ENCODE results near the gene TMEM151B.
"Not testable (repeated sequence)": the region's sequence is repeated elsewhere in the genome, so short reads cannot be mapped to it uniquely, and the experiment has no call there.

The TMEM151B gene

DNA sequence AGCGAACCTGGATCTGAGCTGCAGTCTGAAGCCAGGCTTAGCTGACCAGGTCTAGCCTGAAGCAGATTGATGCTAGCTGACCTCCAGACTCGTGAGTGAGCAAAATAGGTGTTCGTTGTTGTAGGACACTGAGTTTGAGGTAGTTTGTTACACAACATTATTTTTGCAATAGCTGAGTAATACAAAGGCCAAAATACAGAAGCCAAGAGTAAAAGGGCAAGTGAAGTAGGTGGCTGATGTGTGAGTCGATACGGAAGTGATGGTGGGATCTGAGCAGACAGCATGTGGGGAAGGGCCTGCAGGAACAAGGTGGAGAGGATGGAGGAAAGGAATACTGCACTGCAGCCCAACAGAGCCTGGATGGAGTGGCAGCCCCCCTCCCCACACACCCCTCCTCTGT, 63.7 kb downstream of the TMEM151B start:
- no peak for DNase-seq (ENCODE audit: low read depth)

DNA sequence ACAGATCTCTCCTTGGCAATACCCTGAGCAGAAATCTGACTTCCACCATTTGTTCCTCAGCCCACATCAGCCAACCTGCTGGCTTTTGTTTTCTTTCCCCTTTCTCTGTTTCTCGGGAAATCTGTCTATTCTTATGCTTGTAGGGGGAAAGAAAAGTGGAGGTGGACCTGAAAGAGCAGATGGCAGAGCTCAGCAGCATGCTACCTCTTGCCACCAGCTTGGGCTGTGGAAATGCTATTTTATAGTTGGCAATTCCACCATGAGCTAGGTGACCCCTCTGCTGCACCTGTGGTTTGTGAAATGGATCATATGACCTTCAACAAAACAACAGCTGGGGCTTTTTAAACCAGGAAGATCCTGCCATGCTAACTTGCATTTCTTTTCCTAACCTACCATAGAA, 65.4 kb downstream of the TMEM151B start:
- no peak for DNase-seq (ENCODE audit: low read depth)

DNA sequence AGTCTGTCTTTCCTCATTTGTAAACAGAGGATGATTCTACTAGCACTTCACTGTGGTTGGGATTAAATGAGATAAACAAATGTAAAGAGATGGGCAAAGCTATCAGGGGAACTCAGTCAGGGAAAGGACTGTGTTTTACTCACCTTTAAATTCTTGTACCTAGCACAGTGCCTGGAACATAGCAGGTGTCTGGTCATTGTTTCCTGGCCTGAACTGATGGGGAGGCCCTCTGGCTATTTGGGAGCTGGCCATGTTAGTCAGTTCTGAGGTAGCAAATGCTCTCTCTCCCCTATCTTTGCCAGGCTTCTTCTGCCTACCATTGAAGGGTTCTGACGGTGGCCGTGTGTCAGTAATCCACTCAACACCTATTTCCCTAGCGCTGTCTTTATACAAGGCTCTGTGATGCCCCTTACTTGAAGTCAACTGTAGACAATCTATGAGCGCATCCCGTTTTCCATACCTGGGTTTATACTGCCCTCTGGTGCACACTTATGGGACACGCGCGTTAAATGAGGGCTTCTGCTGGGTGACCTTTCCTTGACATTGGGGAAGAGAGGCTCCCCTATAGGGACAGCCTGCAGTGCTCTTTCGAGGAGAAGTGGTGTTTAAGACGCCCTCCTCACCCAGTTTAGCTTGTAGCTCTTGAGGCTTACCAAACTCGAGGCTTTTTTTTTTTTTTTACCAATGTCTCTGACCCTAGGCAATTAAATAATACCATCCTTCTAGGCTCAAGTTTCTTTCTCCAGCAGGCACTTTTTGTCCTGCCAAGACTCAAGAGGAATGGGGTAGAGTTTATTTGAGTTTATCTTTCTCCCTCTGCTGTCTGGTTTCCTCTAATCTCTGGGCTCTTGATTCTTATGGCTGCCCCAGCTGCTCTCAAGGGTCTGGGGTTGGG, 68.2 kb downstream of the TMEM151B start:
- DNase-seq (ENCODE audit: low read depth): peak; percentile 36

DNA sequence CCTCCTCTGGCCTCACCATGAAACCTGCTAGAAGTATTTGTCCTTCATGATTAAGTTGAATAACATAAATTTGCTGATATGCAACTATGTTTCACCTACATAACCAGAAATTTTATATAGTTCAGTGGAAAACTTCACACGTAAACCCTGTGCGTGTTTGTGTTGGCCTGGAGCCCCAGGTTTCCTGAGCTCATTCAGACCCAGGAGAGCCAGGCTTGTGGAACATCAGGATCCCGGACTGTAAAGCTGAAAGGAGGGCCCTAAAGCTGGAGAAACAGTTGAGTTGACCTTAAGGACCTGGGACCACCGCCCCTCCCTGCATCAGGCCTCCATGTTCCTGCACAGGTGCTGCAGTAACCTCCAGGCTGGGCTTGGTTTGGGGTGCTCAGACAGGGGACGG, 69.1 kb downstream of the TMEM151B start:
- DNase-seq (ENCODE audit: low read depth): no peak

DNA sequence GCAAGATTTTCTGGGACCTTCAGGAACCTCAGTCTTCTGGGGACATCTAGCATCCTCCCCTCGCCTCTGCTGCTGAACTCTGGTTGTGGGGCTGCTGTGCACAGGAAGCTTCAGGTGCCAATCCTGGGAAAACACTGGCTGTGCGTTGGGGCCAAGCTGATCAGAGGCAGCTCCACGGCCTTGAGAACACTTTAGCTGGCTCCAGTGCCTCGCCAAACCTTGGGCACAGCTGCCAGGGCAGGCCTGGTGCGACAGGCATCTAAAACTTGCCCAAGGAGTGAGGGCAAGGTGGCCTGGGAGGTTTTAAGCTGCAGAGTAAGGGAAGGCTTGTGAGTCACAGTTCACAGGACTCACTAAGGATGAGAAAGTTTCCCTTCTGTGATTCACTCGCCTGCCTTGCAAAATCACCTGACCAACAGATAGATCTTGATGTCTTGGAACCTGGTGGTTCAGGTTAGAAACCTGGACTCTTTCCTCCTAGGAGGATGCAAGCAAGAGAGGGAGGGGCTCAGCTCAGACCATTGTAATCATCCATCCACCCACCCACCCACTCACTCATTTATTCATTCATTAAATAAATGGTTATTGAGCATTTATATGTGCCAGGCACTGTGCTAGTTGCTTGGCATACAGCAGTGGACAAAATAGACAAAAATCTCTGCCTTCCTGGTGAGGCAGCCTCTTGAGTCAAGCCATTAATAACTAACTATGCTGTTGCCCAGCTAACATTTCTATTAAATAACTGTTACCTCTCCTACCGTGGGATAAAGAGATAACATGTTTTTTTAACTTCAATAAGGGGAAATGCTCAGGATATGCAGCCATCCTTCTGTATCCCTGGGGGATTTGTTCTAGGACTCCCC, 69.7 kb downstream of the TMEM151B start:
- DNase-seq (ENCODE audit: low read depth): no peak

DNA sequence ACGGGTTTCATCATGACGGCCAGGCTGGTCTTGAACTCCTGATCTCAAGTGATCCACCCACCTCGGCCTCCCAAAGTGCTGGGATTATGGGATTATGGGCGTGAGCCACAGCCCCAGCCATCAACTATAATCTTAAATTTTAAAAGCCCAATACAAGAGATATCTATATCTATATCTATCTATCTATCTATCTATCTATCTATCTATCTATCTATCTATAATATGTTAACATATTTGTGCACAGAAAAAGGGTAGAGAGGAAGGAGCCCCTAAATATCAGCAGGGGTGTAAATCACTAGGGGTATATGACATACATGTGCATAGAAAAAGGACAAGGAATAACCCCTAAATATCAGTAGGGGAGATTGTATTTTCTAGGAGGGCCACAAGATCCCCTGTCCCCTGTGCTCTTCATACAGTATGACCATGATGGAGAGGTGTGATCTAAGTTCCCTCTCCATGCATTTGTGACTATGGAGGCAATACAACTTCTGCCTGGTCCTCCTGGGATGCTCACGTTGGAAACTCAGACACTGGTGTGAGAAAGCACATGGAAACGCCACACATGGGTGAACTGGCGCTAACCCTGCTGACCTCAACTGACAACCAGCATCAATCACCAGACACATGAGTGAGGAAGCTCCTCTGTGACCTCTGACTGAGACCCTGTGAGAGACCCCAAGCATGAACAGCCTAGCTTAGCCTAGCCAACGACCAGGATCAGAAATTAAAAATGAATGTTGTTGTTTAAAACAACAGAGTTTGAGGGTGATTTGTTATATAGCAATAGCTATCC, 71.0 kb downstream of the TMEM151B start:
- no peak for DNase-seq (ENCODE audit: low read depth)

DNA sequence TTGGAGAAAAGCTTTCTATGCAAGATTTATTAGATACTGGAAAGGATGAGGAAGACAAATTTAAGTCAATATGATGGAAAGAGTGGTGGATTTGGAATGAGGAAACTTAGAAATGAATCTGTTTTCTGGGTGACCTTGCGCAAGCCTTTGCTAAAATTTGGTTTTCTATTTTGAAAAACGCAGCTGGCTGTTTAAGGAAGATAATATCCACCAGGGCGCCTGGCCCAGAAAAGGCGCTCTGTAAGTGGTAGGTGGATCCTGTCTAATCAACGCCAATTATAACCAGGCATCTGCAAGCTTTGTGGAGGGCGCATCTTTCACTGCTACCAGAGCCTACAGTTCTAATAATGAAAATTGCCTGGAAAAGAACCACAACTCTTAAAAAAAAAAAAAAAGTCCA, 71.8 kb downstream of the TMEM151B start:
- DNase-seq (ENCODE audit: low read depth): no peak

DNA sequence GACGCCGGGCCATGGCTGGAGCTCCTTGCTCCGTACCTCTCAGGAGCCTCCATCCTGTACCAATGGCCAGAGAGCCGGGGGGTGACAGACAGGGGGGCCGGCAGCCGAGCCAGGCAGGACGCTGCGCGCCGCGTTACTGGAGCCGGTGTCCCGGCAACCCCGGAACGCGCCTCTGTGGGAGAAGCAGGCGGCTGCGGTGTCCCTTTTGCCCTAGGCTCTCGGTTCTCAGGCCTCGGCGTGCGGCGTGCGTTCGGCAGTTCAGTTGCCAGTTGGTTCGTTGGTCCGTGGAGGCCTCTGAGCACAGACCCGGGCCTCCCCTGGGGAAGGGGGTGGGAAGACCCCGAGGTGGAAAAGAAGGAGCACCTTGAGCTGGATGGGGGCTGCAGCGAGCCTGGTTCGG, 72.2 kb downstream of the TMEM151B start, which contains the start of gene SPATS1:
Gene SPATS1, plus strand, starts transcription at position 162 of the 400 bp plus-strand sequence. CDS start 446 bp downstream, outside the sequence.
- no peak for DNase-seq (ENCODE audit: low read depth)

DNA sequence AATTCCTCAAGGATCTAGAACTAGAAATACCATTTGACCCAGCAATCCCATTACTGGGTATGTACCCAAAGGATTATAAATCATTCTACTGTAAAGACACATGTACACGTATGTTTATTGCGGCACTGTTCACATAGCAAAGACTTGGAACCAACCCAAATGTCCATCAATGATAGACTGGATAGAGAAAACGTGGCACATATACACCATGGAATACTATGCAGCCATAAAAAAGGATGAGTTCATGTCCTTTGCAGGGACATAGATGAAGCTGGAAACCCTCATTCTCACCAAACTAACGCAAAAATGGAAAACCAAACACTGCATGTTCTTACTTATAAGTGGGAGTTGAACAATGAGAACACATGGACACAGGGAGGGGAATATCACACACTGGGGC, 76.6 kb downstream of the TMEM151B start:
- DNase-seq (ENCODE audit: low read depth): not testable (repeated sequence)

DNA sequence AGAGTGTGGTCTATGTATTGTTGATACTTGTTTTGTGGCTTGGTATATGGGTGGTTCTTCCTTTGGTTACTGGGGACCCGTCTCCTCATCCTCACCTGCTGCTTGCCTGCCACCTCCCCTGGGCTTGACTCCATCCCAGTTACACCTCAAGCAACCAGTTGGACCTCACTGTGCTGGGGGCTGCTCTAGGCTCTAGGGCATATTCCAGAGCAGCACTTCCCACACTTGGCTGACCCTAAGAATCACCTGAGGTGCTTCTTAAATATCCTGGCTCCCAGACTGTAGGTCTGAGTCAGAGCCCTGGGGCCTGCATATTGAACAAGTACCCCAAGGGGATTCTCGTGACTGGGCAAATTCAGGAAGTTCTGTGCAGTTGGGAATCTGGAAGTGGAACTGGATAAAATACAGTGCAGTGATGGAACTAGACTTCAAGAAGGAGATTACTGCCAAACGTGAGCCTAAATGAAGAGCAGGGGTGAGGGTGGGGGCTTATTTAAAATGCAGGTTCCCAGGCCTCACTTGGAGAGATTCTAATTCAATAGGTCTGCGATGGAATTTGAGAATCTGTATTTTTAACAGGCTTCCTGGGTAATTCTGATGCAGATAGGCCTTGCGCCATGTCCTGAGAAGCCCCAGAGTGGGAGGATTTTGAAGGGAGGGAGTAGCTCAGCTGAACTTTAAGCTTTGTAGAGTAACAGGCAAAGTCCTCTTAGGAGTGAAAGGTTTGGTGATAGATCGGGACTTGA, 79.8 kb downstream of the TMEM151B start:
- no peak for DNase-seq (ENCODE audit: low read depth)

DNA sequence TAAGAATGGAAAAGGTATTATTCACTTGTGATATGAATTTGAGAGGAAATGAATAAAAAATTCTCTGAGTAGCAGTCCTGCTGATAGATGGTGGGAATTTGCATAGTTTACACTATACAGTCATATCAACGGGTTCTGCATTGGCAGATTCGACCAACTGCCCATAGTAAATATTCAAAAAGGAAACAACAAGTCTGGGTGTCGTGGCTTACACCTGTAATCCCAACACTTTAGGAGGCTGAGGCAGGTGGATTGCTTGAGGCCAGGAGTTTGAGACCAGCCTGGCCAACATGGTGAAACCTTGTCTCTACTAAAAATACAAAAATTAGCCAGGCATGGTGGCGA, 80.4 kb downstream of the TMEM151B start:
- not testable (repeated sequence) for DNase-seq (ENCODE audit: low read depth)

DNA sequence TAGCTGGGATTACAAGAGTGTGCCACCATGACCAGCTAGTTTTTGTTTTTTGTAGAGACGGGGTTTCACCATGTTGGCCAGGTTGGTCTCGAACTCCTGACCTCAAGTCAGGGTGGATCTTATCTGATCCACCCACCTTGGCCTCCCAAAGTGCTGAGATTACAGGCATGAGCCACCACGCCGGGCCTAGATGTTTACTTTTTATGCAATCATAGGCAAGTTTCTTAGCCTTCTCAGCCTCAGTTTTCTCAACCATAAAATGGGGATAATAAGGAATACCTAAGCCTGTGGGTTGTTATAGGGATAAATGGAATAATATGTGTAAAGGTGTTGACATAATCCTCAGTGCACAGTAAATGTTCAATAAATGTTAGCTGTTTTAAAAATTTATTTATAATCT, 82.0 kb downstream of the TMEM151B start:
- no peak for DNase-seq (ENCODE audit: low read depth)

DNA sequence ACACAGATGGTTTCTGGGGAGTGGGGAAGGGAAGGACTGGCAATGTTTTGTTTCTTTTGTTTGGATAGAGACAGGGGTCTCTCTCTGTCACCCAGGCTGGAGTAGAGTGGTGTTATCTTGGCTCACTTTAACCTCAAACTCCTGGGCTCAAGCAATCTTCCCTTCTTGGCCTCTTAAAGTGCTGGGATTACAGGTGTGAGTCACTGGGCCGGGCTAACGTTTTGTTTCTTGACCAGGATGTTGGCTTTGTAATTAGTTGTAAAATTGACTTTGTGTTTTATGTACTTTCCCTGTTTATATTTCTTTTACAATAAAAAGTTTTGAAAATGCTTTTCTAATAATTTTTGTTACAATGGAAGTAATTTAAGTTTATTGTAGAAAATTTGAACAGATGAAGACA, 83.1 kb downstream of the TMEM151B start:
- DNase-seq (ENCODE audit: low read depth): no peak

DNA sequence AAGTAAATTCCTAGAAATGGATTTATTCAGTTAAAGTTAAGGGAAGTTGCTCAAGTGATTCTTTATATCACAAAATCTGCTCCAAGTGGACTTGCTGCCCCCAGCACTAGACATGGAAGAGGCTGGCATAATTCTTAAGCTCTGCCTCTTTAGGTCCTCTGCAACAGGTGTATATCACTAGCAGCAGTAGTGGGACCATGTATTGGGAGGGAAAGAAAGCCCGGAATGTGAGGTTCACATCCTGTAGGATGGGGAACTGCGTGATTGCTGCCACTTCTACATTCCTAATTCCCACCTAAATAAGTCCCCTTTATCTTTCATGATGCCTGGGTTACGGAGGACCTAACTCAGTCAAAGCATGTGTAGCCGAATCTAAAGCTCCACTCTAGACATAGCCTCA, 85.4 kb downstream of the TMEM151B start:
- no peak for DNase-seq (ENCODE audit: low read depth)

DNA sequence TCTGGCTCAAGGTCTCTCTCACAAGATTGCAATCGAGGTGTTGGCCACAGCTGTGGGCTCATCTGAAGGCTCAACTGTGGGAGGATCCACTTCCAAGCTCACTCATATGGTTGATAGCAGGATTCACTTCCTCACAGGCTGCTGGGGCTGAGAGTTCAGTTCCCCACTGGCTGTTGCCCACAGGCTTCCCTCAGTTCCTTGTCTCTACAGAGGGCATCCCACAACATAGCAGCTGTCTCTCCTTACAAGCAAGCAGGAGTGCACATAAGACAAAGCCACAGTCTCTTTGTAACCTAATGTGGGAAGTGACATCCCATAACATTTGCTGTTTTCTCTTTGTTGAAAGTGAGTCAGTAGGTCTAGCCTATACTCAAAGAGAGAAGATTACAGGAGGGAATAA, 86.2 kb downstream of the TMEM151B start:
- DNase-seq (ENCODE audit: low read depth): no peak
